HEK293 (cell line): ENCODE results near the gene NFATC3.

Source experiments
- CTCF ChIA-PET: fragments of 350-600 bp; formaldehyde crosslinking; extraction: SDS; loops from one replicate; lab custom pipeline; 2021; ENCODE audit warnings: antibody characterized with exemption; lab: Yijun Ruan, JAX
- POLR2A ChIA-PET: fragments of 300-600 bp; formaldehyde crosslinking; extraction: SDS; loops from one replicate; lab custom pipeline; 2020; ENCODE audit warnings: antibody characterized with exemption, inconsistent platforms; lab: Yijun Ruan, JAX
- H3K27ac ChIP-seq: fragments of 200-500 bp; sonication (Bioruptor generic); 2 replicates; pipeline ENCODE4 v1.5.1; 2014; ENCODE audit warnings: low read depth, low read length, control low read depth, inconsistent platforms; ENCODE audit errors: extremely low read depth
- H3K36me3 ChIP-seq, 2 experiments: fragments of 200-500 bp in 1 of 2; sonication (Bioruptor generic) in 1 of 2; 1 replicate in 1 of 2; 2 replicates in 1 of 2; pipeline ENCODE4 v1.5.1; 2014 to 2017; ENCODE audit warnings: inconsistent platforms in 2 of 2, low read length in 2 of 2; ENCODE audit not compliant: control insufficient read depth in 2 of 2, insufficient read depth in 1 of 2
- H3K4me1 ChIP-seq: fragments of 200-500 bp; sonication (Bioruptor generic); 2 replicates; pipeline ENCODE4 v1.5.1; 2014; ENCODE audit warnings: mild to moderate bottlenecking, low read length, inconsistent platforms; ENCODE audit not compliant: control insufficient read depth, insufficient read depth
- H3K4me3 ChIP-seq: 2 replicates; pipeline ENCODE4 v1.5.1; 2011; ENCODE audit warnings: low read depth, mild to moderate bottlenecking, control low read depth, low read length, moderate library complexity
- H3K9me3 ChIP-seq: fragments of 200-500 bp; sonication (Bioruptor generic); 2 replicates; pipeline ENCODE4 v1.5.1; 2014; ENCODE audit warnings: low read depth, low read length, inconsistent platforms; ENCODE audit not compliant: control insufficient read depth, insufficient read depth
- KLF1 ChIP-seq: fragments of 450-650 bp; formaldehyde crosslinking; IDR thresholded peaks from 2 replicates; pipeline ENCODE4 v1.5.1; 2016; ENCODE audit warnings: missing biosample characterization, missing genetic modification characterization
- KLF10 ChIP-seq: fragments of 450-650 bp; IDR thresholded peaks from 2 replicates; pipeline ENCODE4 v1.5.1; 2018; ENCODE audit warnings: missing biosample characterization, mild to moderate bottlenecking, missing genetic modification characterization
- KLF9 ChIP-seq: fragments of 450-650 bp; formaldehyde crosslinking; IDR thresholded peaks from 2 replicates; pipeline ENCODE4 v1.5.1; 2016; ENCODE audit warnings: missing biosample characterization, missing genetic modification characterization, low read depth
- MZF1 ChIP-seq: fragments of 450-650 bp; formaldehyde crosslinking; IDR thresholded peaks from 2 replicates; pipeline ENCODE4 v1.5.1; 2017; ENCODE audit warnings: missing biosample characterization, missing genetic modification characterization, borderline replicate concordance
- PRDM2 ChIP-seq: fragments of 450-650 bp; formaldehyde crosslinking; IDR thresholded peaks from 2 replicates; pipeline ENCODE4 v1.5.1; 2016; ENCODE audit warnings: missing biosample characterization, missing genetic modification characterization, borderline replicate concordance
- PRDM6 ChIP-seq: fragments of 450-650 bp; formaldehyde crosslinking; IDR thresholded peaks from 2 replicates; pipeline ENCODE4 v1.5.1; 2017; ENCODE audit warnings: missing biosample characterization, missing genetic modification characterization
- WT1 ChIP-seq: fragments of 450-650 bp; formaldehyde crosslinking; IDR thresholded peaks from 2 replicates; pipeline ENCODE4 v1.5.1; 2016; ENCODE audit warnings: missing biosample characterization, missing genetic modification characterization
- YY2 ChIP-seq: fragments of 450-650 bp; formaldehyde crosslinking; IDR thresholded peaks from 2 replicates; pipeline ENCODE4 v1.5.1; 2016; ENCODE audit warnings: missing biosample characterization, missing genetic modification characterization
- ZBTB20 ChIP-seq: fragments of 450-650 bp; formaldehyde crosslinking; IDR thresholded peaks from 2 replicates; pipeline ENCODE4 v1.5.1; 2016; ENCODE audit warnings: missing biosample characterization, missing genetic modification characterization
- ZBTB44 ChIP-seq: fragments of 450-650 bp; IDR thresholded peaks from 2 replicates; pipeline ENCODE4 v1.5.1; 2018; ENCODE audit warnings: missing biosample characterization, mild to moderate bottlenecking, missing genetic modification characterization
- ZNF114 ChIP-seq: fragments of 450-650 bp; formaldehyde crosslinking; IDR thresholded peaks from 2 replicates; pipeline ENCODE4 v1.5.0; 2017; ENCODE audit warnings: missing biosample characterization, missing genetic modification characterization
- ZNF121 ChIP-seq: fragments of 450-650 bp; formaldehyde crosslinking; IDR thresholded peaks from 2 replicates; pipeline ENCODE4 v1.5.1; 2016; ENCODE audit warnings: missing biosample characterization, missing genetic modification characterization
- ZNF248 ChIP-seq: fragments of 450-650 bp; formaldehyde crosslinking; IDR thresholded peaks from 2 replicates; pipeline ENCODE4 v1.5.1; 2017; ENCODE audit warnings: missing biosample characterization, missing genetic modification characterization
- ZNF280D ChIP-seq: fragments of 450-650 bp; formaldehyde crosslinking; IDR thresholded peaks from 2 replicates; pipeline ENCODE4 v1.5.1; 2016; ENCODE audit warnings: missing biosample characterization, missing genetic modification characterization
- ZNF416 ChIP-seq: fragments of 450-650 bp; formaldehyde crosslinking; IDR thresholded peaks from 2 replicates; pipeline ENCODE4 v1.5.1; 2016; ENCODE audit warnings: missing biosample characterization, missing genetic modification characterization
- ZNF423 ChIP-seq: fragments of 450-650 bp; formaldehyde crosslinking; IDR thresholded peaks from 2 replicates; pipeline ENCODE4 v1.5.1; 2016; ENCODE audit warnings: missing biosample characterization, missing genetic modification characterization
- ZNF530 ChIP-seq: fragments of 450-650 bp; formaldehyde crosslinking; IDR thresholded peaks from 2 replicates; pipeline ENCODE4 v1.5.1; 2016; ENCODE audit warnings: low read depth, missing biosample characterization, missing genetic modification characterization
- ZNF654 ChIP-seq: fragments of 450-650 bp; formaldehyde crosslinking; IDR thresholded peaks from 2 replicates; pipeline ENCODE4 v1.5.1; 2016; ENCODE audit warnings: low read depth, missing biosample characterization, missing genetic modification characterization

NFATC3 gene

GRCh38 chr16:68232335-68232734, 147.2 kb downstream of the NFATC3 start:
- no peak overlapping the region for H3K4me3 ChIP-seq
- no peak for TF ChIP-seq ZNF114 (tag by site-specific recombination)
- no peak for TF ChIP-seq KLF10 (tag by site-specific recombination)
- TF ChIP-seq ZNF423: no peak
- no peak for TF ChIP-seq PRDM6 (tag by site-specific recombination)
- TF ChIP-seq WT1 (tag by site-specific recombination): no peak
- peak; percentile 40; the same call in 1 of the 2 replicates for TF ChIP-seq KLF1 (tag by site-specific recombination)
- no peak for TF ChIP-seq ZNF530 (tag by site-specific recombination)
- no peak for TF ChIP-seq YY2 (tag by site-specific recombination)
- TF ChIP-seq KLF9: peak; percentile 70
- no peak for TF ChIP-seq ZNF654 (tag by site-specific recombination)
- TF ChIP-seq ZNF248 (tag by site-specific recombination): no peak
- no peak for TF ChIP-seq ZNF280D (tag by site-specific recombination)
- no peak for TF ChIP-seq ZNF416 (tag by site-specific recombination)
- no peak for TF ChIP-seq MZF1
- TF ChIP-seq, all 188 proteins: peak for 2
- H3K4me1 ChIP-seq: peaks cover 5% of the 10 kb centered on the region; the same call in 1 of the 2 replicates
- ChIA-PET CTCF (no interaction called here), POLR2A (no interaction called here)
- peaks cover 0 to 51% of the 10 kb centered on the region in 2 experiments; a peak in 1 of 3 replicates for H3K36me3 ChIP-seq
- no peak overlapping the region for H3K27ac ChIP-seq
- H3K9me3 ChIP-seq: no peaks in the 10 kb centered on the region

- H3K4me1 ChIP-seq: peaks cover 7% of the 10 kb centered on the region; the same call in 1 of the 2 replicates
- no peak overlapping the region for H3K4me3 ChIP-seq
- H3K36me3 ChIP-seq: peaks cover 0 to 45% of the 10 kb centered on the region in 2 experiments; a peak in 1 of 3 replicates
- CTCF ChIA-PET: no interaction called here
- H3K9me3 ChIP-seq: no peaks in the 10 kb centered on the region
- H3K27ac ChIP-seq: no peak overlapping the region
- TF ChIP-seq ZNF121 (tag by site-specific recombination) (no peak), ZBTB20 (tag by site-specific recombination) (peak; percentile 53)
- TF ChIP-seq, all 188 proteins: peak for 1
- POLR2A ChIA-PET: interaction anchor here (2.2 kb wide), 1 partner anchor 147 kb away, joined by 7 read pairs; the partner anchor contains the start of gene NFATC3
Observed at GRCh38 chr16:68233085-68233834, 148.1 kb downstream of the NFATC3 start.

GRCh38 chr16:68233835-68234187, 148.6 kb downstream of the NFATC3 start:
- H3K9me3 ChIP-seq: no peaks in the 10 kb centered on the region
- TF ChIP-seq ZBTB44 (tag by site-specific recombination) (no peak), PRDM2 (tag by site-specific recombination) (no peak)
- TF ChIP-seq, all 188 proteins: peak for 0
- H3K27ac ChIP-seq: no peak overlapping the region
- ChIA-PET CTCF (interaction anchor here (0.8 kb wide), 1 partner anchor 160 kb away, joined by 3 read pairs; no protein-coding TSS in a partner anchor), POLR2A (interaction anchor here (2.2 kb wide), 1 partner anchor 148 kb away, joined by 7 read pairs; the partner anchor contains the start of gene NFATC3)
- peaks cover 0 to 42% of the 10 kb centered on the region in 2 experiments; a peak in 1 of 3 replicates for H3K36me3 ChIP-seq
- no peak overlapping the region for H3K4me3 ChIP-seq
- peaks cover 7% of the 10 kb centered on the region; the same call in 1 of the 2 replicates for H3K4me1 ChIP-seq
